Measurements from ENCODE around the gene IFT43. TPM values are rescaled to one million over a fixed set of nuclear protein-coding genes. Genes with fewer than 3 reads are reported as not detected.

IFT43 gene
- total RNA-seq (2013; cell fraction: nucleolus; rRNA removed): 27.0 and 28.8 TPM in 2 replicates
- total RNA-seq (2014; rRNA removed): 11.2 and 11.9 TPM in 2 replicates
- 9.3 and 9.6 TPM in 2 replicates for total RNA-seq (2014; rRNA removed; fragmentation: Illumina TruSeq; extraction: Trizol)
- total RNA-seq (2021): 8.2 and 8.9 TPM in 2 replicates
- 11.8 TPM for polyA plus RNA-seq (2011; ENCODE audit: low read depth)
- polyA plus RNA-seq (2011; rRNA removed): 20.6 and 24.8 TPM in 2 replicates
- 20.6 and 21.2 TPM in 2 replicates for polyA plus RNA-seq (2011; cell fraction: cytosol; rRNA removed)
- 25.3 and 28.3 TPM in 2 replicates for polyA plus RNA-seq (2011; cell fraction: nucleus; rRNA removed)
- polyA plus RNA-seq (2012): 10.5 and 11.9 TPM in 2 replicates
- polyA plus RNA-seq (2014; fragmentation: Illumina TruSeq; extraction: Trizol): 8.2 and 10.9 TPM in 2 replicates
- 10 to 100 TPM; 15.8 to 18.1 TPM for polyA plus RNA-seq (2014; fragmentation: Nextera tagmentation; extraction: Ambion mirVana)
- polyA plus RNA-seq (2014; rRNA removed): 9.6 and 12.2 TPM in 2 replicates
- polyA plus RNA-seq (2016; fragmentation: Nextera tagmentation; extraction: Ambion mirVana): 10 to 100 TPM; 18.9 to 22.4 TPM
- polyA minus RNA-seq (2011; rRNA and poly(A)+ RNA removed): 6.8 and 7.8 TPM in 2 replicates
- polyA minus RNA-seq (2011; cell fraction: cytosol; rRNA and poly(A)+ RNA removed): 2.8 and 6.4 TPM in 2 replicates
- polyA minus RNA-seq (2011; cell fraction: nucleus; rRNA and poly(A)+ RNA removed): 12.0 and 16.3 TPM in 2 replicates
- percentile 60 among the genes with signal in this experiment for Bru-seq, nascent RNA
- BruChase-seq, experiment 1, labeled RNA remaining after a 6-hour chase: percentile 57 among the genes with signal in this experiment
- percentile 58 among the genes with signal in this experiment for BruChase-seq, experiment 2, labeled RNA remaining after a 2-hour chase
- long read RNA-seq, experiment 1, transcript IFT43-202 (9 exons, 833 nt): major isoform, 6 of 13 reads
- long read RNA-seq, experiment 1, partial matches to known transcripts: 2 of 13 reads
- long read RNA-seq, experiment 1, other reads (novel, unspliced or antisense): 2 of 13 reads
- long read RNA-seq, experiment 2, transcript IFT43-202 (9 exons, 833 nt): major isoform, 27 of 40 reads
- long read RNA-seq, experiment 2, partial matches to known transcripts: 5 of 40 reads
- long read RNA-seq, experiment 2, other reads (novel, unspliced or antisense): 5 of 40 reads

GRCh38 chr14:75985618-75986438 is at the start of gene IFT43:
Gene IFT43, plus strand, starts transcription at chr14:75985763. Its CDS starts 24 bp downstream, at chr14:75985787.
- SMC1A ChIA-PET (ENCODE audit: uncharacterized antibody, unreplicated experiment): interaction anchor here (1.0 to 13.7 kb wide), 6 partner anchors 9 to 414 kb away, joined by 3 to 190 read pairs (median 4); no protein-coding TSS in a partner anchor
- DNase-seq (ENCODE audit: low read depth, low spot score): no peak
- Histone ChIP-seq H2AFZ (ENCODE audit: control insufficient read depth, low read depth, low read length) (peak within 1 kb of the TSS; percentile 92), H3K36me3 (ENCODE audit: control insufficient read depth in 2 of 2, insufficient read depth in 2 of 2, low read length in 1 of 2) (no peaks in the 10 kb centered on the region), H3K9me3 (replicated peaks; ENCODE audit: control insufficient read depth, insufficient read depth, low read length) (no peaks in the 10 kb centered on the region), H3K27ac (ENCODE audit: control insufficient read depth, insufficient read depth) (peak within 1 kb of the TSS; percentile 44; the same call in 1 of the 2 replicates), H3K79me2 (ENCODE audit: control insufficient read depth, insufficient read depth, low read length) (peaks cover 1% of the 10 kb centered on the region; the same call in 1 of the 2 replicates), H3K9ac (ENCODE audit: control insufficient read depth, insufficient read depth, low read length) (peak within 1 kb of the TSS; percentile 71), H3K4me1 (ENCODE audit: control insufficient read depth, insufficient read depth, low read length) (peaks cover 19% of the 10 kb centered on the region), H3K27me3 (replicated peaks in 1 of 2; ENCODE audit: control insufficient read depth in 2 of 2, insufficient read depth in 2 of 2, low read length in 1 of 2) (no peaks in the 10 kb centered on the region; a peak in 1 of 4 replicates), H4K20me1 (ENCODE audit: control insufficient read depth, insufficient read depth) (no peaks in the 10 kb centered on the region), H3K4me2 (ENCODE audit: control insufficient read depth, insufficient read depth) (peak within 1 kb of the TSS; percentile 77), H3K4me3 (peak within 1 kb of the TSS; percentile 97)
- TSS peak; percentile 80 for BruUV-seq (replicated peaks)
- intact Hi-C loops (cut with micrococcal nuclease; ENCODE audit: unreplicated experiment) (loop anchor here (10.0 kb wide), 1 partner anchor 411 kb away; the partner anchor contains the start of gene FLVCR2), in situ Hi-C loops (cut with MboI) (loop anchor here (10.0 kb wide), 1 partner anchor 411 kb away; the partner anchor contains the start of gene FLVCR2)
- CTCF ChIA-PET: interaction anchor here (0.6 to 15.4 kb wide), 9 partner anchors 8 to 484 kb away, joined by 3 to 390 read pairs (median 5); no protein-coding TSS in a partner anchor
- POLR2A ChIA-PET: interaction anchor here (0.5 to 1.4 kb wide), 4 partner anchors 26 to 79 kb away, joined by 3 to 5 read pairs (median 4); no protein-coding TSS in a partner anchor
- RAD21 ChIA-PET (ENCODE audit: unreplicated experiment): interaction anchor here (0.7 to 11.1 kb wide), 8 partner anchors 10 to 416 kb away, joined by 3 to 179 read pairs (median 4); partner anchors contain the start of genes ERG28 and TTLL5
- 3% methylated on average over 52 of the region's 52 CpGs for WGBS (ENCODE audit: insufficient coverage, insufficient replicate concordance, low lambda C conversion rate, missing lambda C conversion rate)
- FAIRE-seq: peak; percentile 92
- ATAC-seq: peak; percentile 80
- TF ChIP-seq GABPA (IDR thresholded peaks at IDR 0.05; ENCODE audit: low read depth) (peak; percentile 80), ZNF207 (IDR thresholded peaks at IDR 0.05; ENCODE audit: borderline replicate concordance) (no peak), BMI1 (IDR thresholded peaks at IDR 0.05; ENCODE audit: borderline replicate concordance) (peak; percentile 54; the same call in 1 of the 2 replicates), RFX5 (IDR thresholded peaks at IDR 0.05; ENCODE audit: low read depth, low read length) (peak; percentile 72), SMAD1 (IDR thresholded peaks at IDR 0.05; ENCODE audit: low read depth, partially characterized antibody) (no peak), MEF2B (IDR thresholded peaks at IDR 0.05; ENCODE audit: partially characterized antibody, poor library complexity, severe bottlenecking) (no peak), RBBP5 (conservative IDR thresholded peaks at IDR 0.05) (no peak), NRF1 (conservative IDR thresholded peaks at IDR 0.05; ENCODE audit: low read depth, low read length) (no peak), NBN (IDR thresholded peaks at IDR 0.05) (peak; percentile 53; the same call in 1 of the 2 replicates), BCL11A (IDR thresholded peaks at IDR 0.05; ENCODE audit: low read depth, low read length) (no peak), LARP7 (IDR thresholded peaks at IDR 0.05) (peak; percentile 43; the same call in 1 of the 2 replicates), YY1 (IDR thresholded peaks at IDR 0.05; ENCODE audit: low read depth, low read length) (peak; percentile 55), ZNF217 (IDR thresholded peaks at IDR 0.05) (no peak), ATF2 (IDR thresholded peaks at IDR 0.05; ENCODE audit: low read length) (no peak), POLR2AphosphoS2 (IDR thresholded peaks at IDR 0.05; ENCODE audit: low read depth, low read length) (no peak), HCFC1 (IDR thresholded peaks at IDR 0.05; ENCODE audit: low read length) (peak; percentile 44; the same call in 1 of the 2 replicates), IKZF2 (IDR thresholded peaks at IDR 0.05) (no peak), SMAD5 (IDR thresholded peaks at IDR 0.05; ENCODE audit: low read depth) (no peak), SREBF2 (IDR thresholded peaks at IDR 0.05; ENCODE audit: low read length) (no peak), CREB1 (IDR thresholded peaks at IDR 0.05; ENCODE audit: low read depth) (peak; percentile 93)
